Liver (tissue), 9 donors: Measurements from ENCODE around the gene MYF5. TPM values are rescaled to one million over a fixed set of nuclear protein-coding genes. Genes with fewer than 3 reads are reported as not detected.

ENCODE experiments used
- DNase-seq: peaks from one replicate; pipeline ENCODE4 v3.0.0-alpha.2; 2017; ENCODE audit warnings: low spot score
- H3K27ac ChIP-seq, 2 donors: one replicate each; pipeline ENCODE4 v1.7.0; 2013; ENCODE audit warnings: inconsistent platforms in 2 of 2, low read length in 2 of 2, control low read depth in 1 of 2, low read depth in 1 of 2, mild to moderate bottlenecking in 1 of 2
- H3K27me3 ChIP-seq, 4 donors: one replicate each; pipeline versions ENCODE4 v1.6.1 to v1.7.0; 2013; ENCODE audit warnings: low read length in 3 of 4, inconsistent platforms in 1 of 4, mild to moderate bottlenecking in 1 of 4, moderate library complexity in 1 of 4; ENCODE audit not compliant: control insufficient read depth in 4 of 4, insufficient read depth in 4 of 4
- H3K36me3 ChIP-seq, 4 donors: one replicate each; pipeline versions ENCODE4 v1.6.1 to v1.7.0; 2013; ENCODE audit warnings: low read length in 3 of 4, mild to moderate bottlenecking in 3 of 4, low read depth in 1 of 4, moderate library complexity in 1 of 4; ENCODE audit not compliant: control insufficient read depth in 4 of 4, insufficient read depth in 3 of 4
- H3K4me1 ChIP-seq, 4 donors: one replicate each; pipeline versions ENCODE4 v1.6.1 to v1.7.0; 2013; ENCODE audit warnings: low read length in 3 of 4, mild to moderate bottlenecking in 3 of 4, moderate library complexity in 1 of 4; ENCODE audit not compliant: control insufficient read depth in 4 of 4, insufficient read depth in 4 of 4
- H3K4me3 ChIP-seq, 3 donors: one replicate each; pipeline versions ENCODE4 v1.6.1 to v1.7.0; 2013; ENCODE audit warnings: low read length in 3 of 3, control low read depth in 1 of 3, low read depth in 1 of 3, mild to moderate bottlenecking in 1 of 3
- H3K9ac ChIP-seq, 2 donors: one replicate each; pipeline ENCODE4 v1.7.0; 2013; ENCODE audit warnings: low read length in 2 of 2, mild to moderate bottlenecking in 2 of 2, moderate library complexity in 2 of 2, control low read depth in 1 of 2, low read depth in 1 of 2
- H3K9me3 ChIP-seq, 4 donors: one replicate each; pipeline versions ENCODE4 v1.6.1 to v1.7.0; 2013; ENCODE audit warnings: low read length in 3 of 4; ENCODE audit not compliant: control insufficient read depth in 4 of 4
- FOXA1 ChIP-seq: IDR thresholded peaks from 2 replicates; pipeline ENCODE4 v1.6.1; 2016; ENCODE audit warnings: antibody characterized with exemption
- HNF4A ChIP-seq, 2 donors: conservative IDR thresholded peaks; 2 replicates each; pipeline ENCODE4 v1.6.1; 2016; ENCODE audit warnings: antibody characterized with exemption in 2 of 2, mild to moderate bottlenecking in 2 of 2
- NR2F2 ChIP-seq: IDR thresholded peaks from 2 replicates; pipeline ENCODE4 v1.6.1; 2016; ENCODE audit warnings: antibody characterized with exemption
- RAD21 ChIP-seq, 2 donors: IDR thresholded peaks; 2 replicates each; pipeline ENCODE4 v1.6.1; 2016; ENCODE audit warnings: antibody characterized with exemption in 2 of 2, mild to moderate bottlenecking in 2 of 2
- WGBS: extraction: QIAGEN DNeasy Blood & Tissue Kit; methylation state at CpG from one replicate; pipeline ENCODE4 v1.1.7; 2013; 5-methylcytosine and 5-hydroxymethylcytosine counted together
- polyA plus RNA-seq, 2 donors: library from polyadenylated mRNA; stranded (reverse) in 1 of 2; unstranded in 1 of 2; fragments of 200-250 nt in 1 of 2; fragments of >200 nt in 1 of 2; fragmentation: Nextera tagmentation in 1 of 2; extraction: Ambion mirVana in 1 of 2; gene quantifications; one replicate each; pipeline versions ENCODE4 v1.2.1 to v1.2.3, GENCODE V29; 2013 to 2015
- total RNA-seq, 2 donors: library from RNA; depleted of rRNA; stranded (reverse); fragments of >200 nt; gene quantifications; one replicate each; pipeline ENCODE4 v1.2.3, GENCODE V29; 2014
- TF ChIP-seq, protein P1 (sequence below): fragments of 150-350 bp; IDR thresholded peaks from 2 replicates; pipeline ENCODE4 v1.5.1; 2017; ENCODE audit warnings: improper control_type of control experiment, low read depth, low read length; ENCODE audit not compliant: missing input control
- TF ChIP-seq, protein P2 (sequence below): IDR thresholded peaks from 2 replicates; pipeline ENCODE4 v1.6.1; 2016; ENCODE audit warnings: antibody characterized with exemption
- TF ChIP-seq, protein P3 (sequence below): IDR thresholded peaks from 2 replicates; pipeline ENCODE4 v1.6.1; 2016; ENCODE audit warnings: antibody characterized with exemption, mild to moderate bottlenecking
- donor health status: healthy.
- donor health status: healthy.
- donor health status: healthy.
- donor health status: healthy.
- donor health status: healthy.

Gene MYF5
- total and polyA plus RNA-seq, 4 donors, result not detected

DNA sequence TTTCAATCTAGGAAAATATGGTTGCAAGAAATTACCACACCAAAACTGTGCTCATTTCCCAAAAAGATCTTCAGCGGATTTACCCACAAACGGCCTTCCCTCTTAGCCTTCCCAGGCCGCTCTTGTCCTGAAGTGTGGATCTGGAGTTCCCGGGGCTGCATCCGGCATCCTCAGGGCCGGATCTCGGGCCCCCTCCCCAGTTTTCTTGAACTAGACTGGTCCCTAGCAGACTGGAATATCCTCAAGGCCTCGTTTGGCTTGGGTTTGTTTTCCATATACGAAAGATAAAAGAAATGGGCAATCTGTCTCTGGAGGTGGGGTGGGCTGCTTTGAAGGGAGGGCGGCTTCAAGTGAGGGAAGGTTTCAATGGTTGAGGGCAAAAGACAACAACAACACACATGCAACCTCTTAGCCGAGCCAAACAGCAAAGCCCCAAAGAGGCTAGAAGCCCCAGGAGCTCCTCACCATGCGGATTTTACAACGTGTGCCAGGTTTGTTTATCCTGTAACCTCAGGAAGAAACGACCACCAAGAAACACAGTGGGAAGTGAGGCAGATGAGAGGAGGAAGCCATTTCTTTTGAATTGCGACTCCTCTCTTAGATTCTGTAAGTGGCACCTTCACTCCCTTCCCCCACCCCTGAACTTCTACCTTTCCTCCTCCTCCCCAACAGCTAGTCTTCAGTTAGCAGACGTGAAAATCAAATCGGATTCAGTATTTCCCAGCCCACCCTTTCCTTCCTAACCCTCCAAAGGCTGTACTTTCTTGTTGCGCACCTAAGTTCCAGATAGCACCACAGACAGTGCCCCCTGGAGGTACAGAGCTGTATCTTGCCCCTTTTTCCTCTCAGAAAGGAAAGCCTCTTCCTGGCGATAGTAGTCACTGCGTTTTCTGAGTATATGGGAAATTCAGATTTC is 6.6 kb upstream of the MYF5 start:
- no peak overlapping the region for H3K4me3 ChIP-seq
- no peaks in the 10 kb centered on the region for H3K9me3 ChIP-seq
- H3K9ac ChIP-seq, result no peak overlapping the region
- H3K4me1 ChIP-seq, result peaks cover 0 to 6% (median 2%) of the 10 kb centered on the region in 4 donors
- no peaks in the 10 kb centered on the region for H3K27me3 ChIP-seq
- WGBS, result 73% methylated on average over 20 of the region's 20 CpGs
- H3K36me3 ChIP-seq, result no peaks in the 10 kb centered on the region
- DNase-seq, result no peak
- TF ChIP-seq FOXA1 (no peak), HNF4A (conservative IDR thresholded peaks at IDR 0.05) (no peak), RAD21 (IDR thresholded peaks at IDR 0.05) (peak; percentile 53 to 67), NR2F2 (no peak)
- TF ChIP-seq, protein P1, sequence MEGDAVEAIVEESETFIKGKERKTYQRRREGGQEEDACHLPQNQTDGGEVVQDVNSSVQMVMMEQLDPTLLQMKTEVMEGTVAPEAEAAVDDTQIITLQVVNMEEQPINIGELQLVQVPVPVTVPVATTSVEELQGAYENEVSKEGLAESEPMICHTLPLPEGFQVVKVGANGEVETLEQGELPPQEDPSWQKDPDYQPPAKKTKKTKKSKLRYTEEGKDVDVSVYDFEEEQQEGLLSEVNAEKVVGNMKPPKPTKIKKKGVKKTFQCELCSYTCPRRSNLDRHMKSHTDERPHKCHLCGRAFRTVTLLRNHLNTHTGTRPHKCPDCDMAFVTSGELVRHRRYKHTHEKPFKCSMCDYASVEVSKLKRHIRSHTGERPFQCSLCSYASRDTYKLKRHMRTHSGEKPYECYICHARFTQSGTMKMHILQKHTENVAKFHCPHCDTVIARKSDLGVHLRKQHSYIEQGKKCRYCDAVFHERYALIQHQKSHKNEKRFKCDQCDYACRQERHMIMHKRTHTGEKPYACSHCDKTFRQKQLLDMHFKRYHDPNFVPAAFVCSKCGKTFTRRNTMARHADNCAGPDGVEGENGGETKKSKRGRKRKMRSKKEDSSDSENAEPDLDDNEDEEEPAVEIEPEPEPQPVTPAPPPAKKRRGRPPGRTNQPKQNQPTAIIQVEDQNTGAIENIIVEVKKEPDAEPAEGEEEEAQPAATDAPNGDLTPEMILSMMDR, result peak; percentile 26
- TF ChIP-seq, protein P2, sequence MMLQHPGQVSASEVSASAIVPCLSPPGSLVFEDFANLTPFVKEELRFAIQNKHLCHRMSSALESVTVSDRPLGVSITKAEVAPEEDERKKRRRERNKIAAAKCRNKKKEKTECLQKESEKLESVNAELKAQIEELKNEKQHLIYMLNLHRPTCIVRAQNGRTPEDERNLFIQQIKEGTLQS, result no peak
- no peak overlapping the region for H3K27ac ChIP-seq

DNA sequence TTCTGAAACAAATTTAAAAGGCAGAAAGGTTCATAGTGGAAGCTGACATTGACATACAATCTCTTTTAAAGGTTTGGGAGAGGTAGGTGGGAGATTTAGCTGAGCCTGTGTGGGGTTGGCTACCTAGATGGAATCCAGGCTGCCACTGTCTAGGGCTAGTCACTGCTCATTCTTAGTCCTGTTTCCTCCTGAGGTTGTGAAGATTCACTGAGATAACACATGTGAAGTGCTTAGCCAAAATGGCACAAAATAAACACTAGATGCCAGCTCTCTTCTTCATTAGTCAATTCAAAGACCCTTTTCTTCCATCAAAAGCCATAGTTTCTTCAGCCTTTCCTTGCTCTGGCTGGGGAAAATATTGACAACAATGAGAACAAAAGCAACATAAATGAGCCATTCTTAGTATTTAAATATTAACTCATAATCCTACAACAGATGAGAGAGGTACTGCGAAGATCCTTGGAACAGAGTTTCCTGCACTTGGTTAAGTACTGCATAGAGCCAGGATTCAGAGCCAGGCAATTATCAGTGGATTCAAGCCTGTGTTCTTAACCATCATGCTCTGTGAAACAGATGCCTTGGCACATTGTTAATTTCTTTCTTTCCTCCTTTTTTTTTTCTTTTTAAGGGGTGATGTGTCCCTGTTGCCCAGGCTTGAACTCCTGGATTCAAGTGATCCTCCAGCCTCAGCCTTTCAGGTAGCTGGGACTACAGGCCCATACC is 5.8 kb upstream of the MYF5 start:
- no peaks in the 10 kb centered on the region for H3K27me3 ChIP-seq
- H3K9me3 ChIP-seq, result no peaks in the 10 kb centered on the region
- WGBS, result 93% methylated on average over 1 of the region's 1 CpG
- H3K4me1 ChIP-seq, result peaks cover 0 to 6% (median 2%) of the 10 kb centered on the region in 4 donors
- no peak overlapping the region for H3K27ac ChIP-seq
- TF ChIP-seq, protein P3, sequence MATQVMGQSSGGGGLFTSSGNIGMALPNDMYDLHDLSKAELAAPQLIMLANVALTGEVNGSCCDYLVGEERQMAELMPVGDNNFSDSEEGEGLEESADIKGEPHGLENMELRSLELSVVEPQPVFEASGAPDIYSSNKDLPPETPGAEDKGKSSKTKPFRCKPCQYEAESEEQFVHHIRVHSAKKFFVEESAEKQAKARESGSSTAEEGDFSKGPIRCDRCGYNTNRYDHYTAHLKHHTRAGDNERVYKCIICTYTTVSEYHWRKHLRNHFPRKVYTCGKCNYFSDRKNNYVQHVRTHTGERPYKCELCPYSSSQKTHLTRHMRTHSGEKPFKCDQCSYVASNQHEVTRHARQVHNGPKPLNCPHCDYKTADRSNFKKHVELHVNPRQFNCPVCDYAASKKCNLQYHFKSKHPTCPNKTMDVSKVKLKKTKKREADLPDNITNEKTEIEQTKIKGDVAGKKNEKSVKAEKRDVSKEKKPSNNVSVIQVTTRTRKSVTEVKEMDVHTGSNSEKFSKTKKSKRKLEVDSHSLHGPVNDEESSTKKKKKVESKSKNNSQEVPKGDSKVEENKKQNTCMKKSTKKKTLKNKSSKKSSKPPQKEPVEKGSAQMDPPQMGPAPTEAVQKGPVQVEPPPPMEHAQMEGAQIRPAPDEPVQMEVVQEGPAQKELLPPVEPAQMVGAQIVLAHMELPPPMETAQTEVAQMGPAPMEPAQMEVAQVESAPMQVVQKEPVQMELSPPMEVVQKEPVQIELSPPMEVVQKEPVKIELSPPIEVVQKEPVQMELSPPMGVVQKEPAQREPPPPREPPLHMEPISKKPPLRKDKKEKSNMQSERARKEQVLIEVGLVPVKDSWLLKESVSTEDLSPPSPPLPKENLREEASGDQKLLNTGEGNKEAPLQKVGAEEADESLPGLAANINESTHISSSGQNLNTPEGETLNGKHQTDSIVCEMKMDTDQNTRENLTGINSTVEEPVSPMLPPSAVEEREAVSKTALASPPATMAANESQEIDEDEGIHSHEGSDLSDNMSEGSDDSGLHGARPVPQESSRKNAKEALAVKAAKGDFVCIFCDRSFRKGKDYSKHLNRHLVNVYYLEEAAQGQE, result no peak
- TF ChIP-seq, protein P1, result no peak
- TF ChIP-seq RAD21 (IDR thresholded peaks at IDR 0.05), result no peak
- H3K36me3 ChIP-seq, result no peaks in the 10 kb centered on the region
- H3K9ac ChIP-seq, result no peak overlapping the region
- H3K4me3 ChIP-seq, result no peak overlapping the region
- DNase-seq, result no peak
